D721Med (cell line): ENCODE results near the gene COX8A.

Experiments
- DNase-seq: peaks from one replicate; pipeline ENCODE4 v3.0.0; 2011; ENCODE audit warnings: low spot score; ENCODE audit not compliant: insufficient read length
- FAIRE-seq: peaks from 2 replicates; lab custom pipeline; 2011; peaks lifted over from hg19 to GRCh38; lab: Jason Lieb, UNC
- TF ChIP-seq, protein P1 (sequence below): IDR thresholded peaks from 2 replicates; pipeline ENCODE4 v1.5.1; 2012; ENCODE audit warnings: mild to moderate bottlenecking, control low read depth; ENCODE audit not compliant: insufficient read depth; ENCODE audit errors: missing control alignments

Gene COX8A

DNA sequence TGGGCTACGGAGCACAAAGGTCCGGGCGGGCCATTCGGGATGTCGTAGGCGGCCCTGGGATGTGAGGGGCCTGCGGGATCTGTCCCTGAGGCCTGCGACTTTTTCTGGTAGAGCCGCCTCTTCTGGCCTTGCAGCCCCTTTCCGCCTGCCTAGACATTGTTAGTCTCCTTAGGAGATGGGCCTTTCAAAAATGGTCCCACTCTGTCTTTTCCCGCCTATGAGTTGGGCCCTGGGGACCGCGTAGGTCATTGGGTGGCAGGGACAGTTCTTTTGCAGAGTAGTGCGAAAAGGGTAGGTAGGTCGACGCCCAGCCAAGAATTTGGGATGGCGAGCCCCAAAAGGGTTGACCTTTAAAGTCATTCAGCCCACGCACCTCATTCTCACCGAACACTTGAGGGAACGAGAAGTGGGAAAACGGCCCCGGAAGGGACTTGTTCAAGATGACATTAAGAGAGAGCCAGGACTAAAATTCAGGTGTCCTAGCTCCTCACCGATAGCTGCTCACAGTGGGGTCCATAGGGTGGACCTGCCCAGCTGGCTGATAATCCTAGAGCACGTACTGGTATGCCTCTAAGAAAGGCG, 12.6 kb downstream of the COX8A start:
- TF ChIP-seq, protein P1, sequence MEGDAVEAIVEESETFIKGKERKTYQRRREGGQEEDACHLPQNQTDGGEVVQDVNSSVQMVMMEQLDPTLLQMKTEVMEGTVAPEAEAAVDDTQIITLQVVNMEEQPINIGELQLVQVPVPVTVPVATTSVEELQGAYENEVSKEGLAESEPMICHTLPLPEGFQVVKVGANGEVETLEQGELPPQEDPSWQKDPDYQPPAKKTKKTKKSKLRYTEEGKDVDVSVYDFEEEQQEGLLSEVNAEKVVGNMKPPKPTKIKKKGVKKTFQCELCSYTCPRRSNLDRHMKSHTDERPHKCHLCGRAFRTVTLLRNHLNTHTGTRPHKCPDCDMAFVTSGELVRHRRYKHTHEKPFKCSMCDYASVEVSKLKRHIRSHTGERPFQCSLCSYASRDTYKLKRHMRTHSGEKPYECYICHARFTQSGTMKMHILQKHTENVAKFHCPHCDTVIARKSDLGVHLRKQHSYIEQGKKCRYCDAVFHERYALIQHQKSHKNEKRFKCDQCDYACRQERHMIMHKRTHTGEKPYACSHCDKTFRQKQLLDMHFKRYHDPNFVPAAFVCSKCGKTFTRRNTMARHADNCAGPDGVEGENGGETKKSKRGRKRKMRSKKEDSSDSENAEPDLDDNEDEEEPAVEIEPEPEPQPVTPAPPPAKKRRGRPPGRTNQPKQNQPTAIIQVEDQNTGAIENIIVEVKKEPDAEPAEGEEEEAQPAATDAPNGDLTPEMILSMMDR, result no peak
- DNase-seq (no peak), FAIRE-seq (no peak)

DNA sequence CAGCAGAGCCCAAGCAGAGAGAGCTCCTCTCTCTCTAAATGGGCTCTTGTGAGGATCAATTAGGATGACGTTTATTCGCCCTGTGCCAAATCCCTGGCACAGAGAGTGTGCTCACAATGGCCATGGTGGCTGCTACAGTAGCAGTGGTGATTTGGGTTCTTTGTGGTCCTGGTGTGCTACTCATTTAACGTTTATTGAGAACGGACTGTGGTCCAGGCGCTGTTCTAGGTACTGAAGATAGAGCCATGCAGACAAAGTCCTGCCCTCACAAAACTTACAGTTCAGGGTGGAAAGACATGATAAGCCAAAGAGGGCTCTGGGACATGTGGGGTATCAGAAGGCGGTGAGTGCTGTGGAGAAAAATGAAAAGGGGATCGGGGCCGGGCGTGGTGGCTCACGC, 17.1 kb downstream of the COX8A start:
- FAIRE-seq, result no peak
- TF ChIP-seq, protein P1, result no peak

DNA sequence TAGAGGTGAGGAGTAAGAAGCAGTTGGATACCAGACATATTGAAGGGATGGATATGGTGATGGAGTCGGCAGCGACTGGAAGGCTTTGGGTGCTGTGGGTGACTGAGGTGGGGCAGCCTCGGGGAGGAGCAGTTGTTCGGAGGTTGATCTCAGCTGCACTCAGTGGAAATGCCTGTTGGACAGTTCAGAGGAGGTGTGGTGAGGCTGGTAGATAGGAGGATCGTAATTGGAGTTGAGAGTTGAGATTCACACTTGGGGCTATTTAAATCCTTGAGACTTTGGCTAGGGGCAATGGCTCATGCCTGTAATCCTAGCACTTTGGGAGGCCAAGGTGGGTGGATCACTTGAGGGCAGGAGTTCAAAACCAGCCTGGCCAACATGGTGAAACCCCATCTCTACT, 18.7 kb downstream of the COX8A start:
- no peak for FAIRE-seq

More for the DNA sequence above, 17.1 kb downstream of the COX8A start:
- no peak for DNase-seq

DNA sequence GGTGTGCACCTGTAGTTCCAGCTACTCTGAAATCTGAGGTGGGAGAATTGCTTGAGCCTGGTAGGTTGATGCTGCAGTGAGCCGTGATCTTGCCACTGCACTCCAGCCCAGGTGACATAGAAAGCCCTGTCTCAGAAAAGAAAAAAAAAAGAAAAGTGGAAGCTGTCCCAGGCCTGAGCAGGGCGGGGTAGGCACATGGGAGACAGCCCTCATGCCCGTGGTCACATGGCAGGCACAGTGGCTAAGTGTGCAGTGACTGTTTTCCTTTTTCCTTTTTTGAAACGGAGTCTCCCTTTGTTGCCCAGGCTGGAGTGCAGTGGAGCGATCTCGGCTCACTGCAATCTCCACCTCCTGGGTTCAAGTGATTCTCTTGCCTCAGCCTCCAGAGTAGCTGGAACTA, 19.6 kb downstream of the COX8A start:
- no peak for DNase-seq
- FAIRE-seq, result no peak
- TF ChIP-seq, protein P1, result no peak

More for the DNA sequence above, 18.7 kb downstream of the COX8A start:
- no peak for DNase-seq
- TF ChIP-seq, protein P1, result no peak

DNA sequence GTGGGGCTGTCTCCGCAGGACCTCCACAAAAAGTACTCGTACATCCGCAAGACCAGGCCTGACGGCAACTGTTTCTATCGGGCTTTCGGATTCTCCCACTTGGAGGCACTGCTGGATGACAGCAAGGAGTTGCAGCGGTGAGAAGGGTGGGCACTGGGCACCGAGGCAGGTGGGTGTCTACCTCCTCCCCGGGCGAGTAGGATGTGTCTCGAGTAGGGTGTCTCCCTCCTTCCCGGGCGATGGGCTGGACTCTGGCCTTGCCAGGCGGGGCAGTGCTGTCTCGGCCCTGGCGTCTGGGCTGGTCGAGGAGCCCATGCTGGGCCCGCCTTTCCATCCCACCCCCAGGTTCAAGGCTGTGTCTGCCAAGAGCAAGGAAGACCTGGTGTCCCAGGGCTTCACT, 22.1 kb downstream of the COX8A start:
- FAIRE-seq (no peak), DNase-seq (no peak)
- TF ChIP-seq, protein P1, result no peak

DNA sequence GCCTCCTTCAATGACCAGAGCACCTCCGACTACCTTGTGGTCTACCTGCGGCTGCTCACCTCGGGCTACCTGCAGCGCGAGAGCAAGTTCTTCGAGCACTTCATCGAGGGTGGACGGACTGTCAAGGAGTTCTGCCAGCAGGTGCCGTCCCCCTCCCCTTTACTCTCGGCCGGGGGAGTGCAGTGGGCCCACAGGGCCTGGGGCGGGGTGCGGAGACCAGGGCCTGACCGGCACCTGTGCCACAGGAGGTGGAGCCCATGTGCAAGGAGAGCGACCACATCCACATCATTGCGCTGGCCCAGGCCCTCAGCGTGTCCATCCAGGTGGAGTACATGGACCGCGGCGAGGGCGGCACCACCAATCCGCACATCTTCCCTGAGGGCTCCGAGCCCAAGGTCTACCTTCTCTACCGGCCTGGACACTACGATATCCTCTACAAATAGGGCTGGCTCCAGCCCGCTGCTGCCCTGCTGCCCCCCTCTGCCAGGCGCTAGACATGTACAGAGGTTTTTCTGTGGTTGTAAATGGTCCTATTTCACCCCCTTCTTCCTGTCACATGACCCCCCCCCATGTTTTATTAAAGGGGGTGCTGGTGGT, 22.8 kb downstream of the COX8A start:
- FAIRE-seq (no peak), DNase-seq (no peak)
- TF ChIP-seq, protein P1, result no peak

DNA sequence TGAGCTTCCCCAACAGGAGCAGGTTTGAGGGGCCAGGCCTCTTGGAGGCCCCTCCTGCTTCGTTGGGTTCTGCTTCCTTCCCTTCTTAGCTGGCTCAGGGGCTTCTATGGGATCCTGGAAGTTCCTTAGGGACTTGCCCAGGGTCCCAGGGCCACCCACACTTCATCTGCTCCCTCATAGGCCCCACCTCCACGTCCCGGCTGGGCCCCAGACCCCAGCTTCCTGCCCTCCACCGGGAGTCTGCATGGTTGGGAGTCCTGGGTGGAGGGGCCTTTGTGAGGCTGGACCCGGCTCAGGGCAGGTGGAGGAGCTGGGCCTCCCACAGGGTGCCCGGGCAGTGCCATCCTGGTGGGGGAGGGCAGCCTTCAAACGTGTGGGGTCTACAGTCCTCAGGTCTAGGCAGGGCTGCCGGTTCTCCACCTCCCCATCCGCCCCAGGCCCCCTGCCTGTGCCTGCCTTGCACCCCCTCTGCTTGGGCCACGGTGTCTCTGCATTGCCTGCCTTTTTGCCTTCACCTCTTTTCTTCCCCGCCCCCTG, 23.4 kb downstream of the COX8A start:
- TF ChIP-seq, protein P1, result no peak

More for the DNA sequence above, 23.4 kb downstream of the COX8A start:
- FAIRE-seq (no peak), DNase-seq (no peak)
